Superior temporal gyrus (tissue), 1 donor: Measurements from ENCODE around the gene C19orf12.

ENCODE experiments used
- DNase-seq: peaks from one replicate; pipeline ENCODE4 v3.0.0-alpha.2; 2016; ENCODE audit errors: extremely low spot score

The C19orf12 gene

GRCh38 chr19:29664753-29665214, 50.3 kb downstream of the C19orf12 start:
- no peak for DNase-seq

- DNase-seq, result no peak
These were observed 51.0 kb downstream of the C19orf12 start for GRCh38 chr19:29663861-29664752.

- DNase-seq, result peak; percentile 35
These were observed 52.3 kb downstream of the C19orf12 start for GRCh38 chr19:29662604-29663404.

GRCh38 chr19:29662278-29662603, 52.8 kb downstream of the C19orf12 start:
- DNase-seq, result no peak

- no peak for DNase-seq
These were observed 54.2 kb downstream of the C19orf12 start for GRCh38 chr19:29660835-29661234.

GRCh38 chr19:29658221-29658991, 56.7 kb downstream of the C19orf12 start:
- no peak for DNase-seq

- DNase-seq, result no peak
These were observed 59.3 kb downstream of the C19orf12 start for GRCh38 chr19:29655648-29656335.

- DNase-seq, result no peak
These were observed 61.7 kb downstream of the C19orf12 start for GRCh38 chr19:29653398-29653797.

- no peak for DNase-seq
These were observed 63.3 kb downstream of the C19orf12 start for GRCh38 chr19:29651622-29652394.

GRCh38 chr19:29650772-29651387, 64.2 kb downstream of the C19orf12 start:
- no peak for DNase-seq
